Natural killer cell (primary cell): ENCODE results near the gene RAD51B. TPM values are rescaled to one million over a fixed set of nuclear protein-coding genes. Genes with fewer than 3 reads are reported as not detected.
A peak's percentile ranks its signal among the peaks of the same experiment; 100 is the strongest.

Source experiments
- ATAC-seq, 3 donors: fragments of 150-1000 bp in 2 of 3; fragments of 200-7000 bp in 1 of 3; cut with Tn5 transposase; 1 replicate in 1 of 3; 2 replicates in 2 of 3; pipeline ENCODE4 v1.10.0; 2021; ENCODE audit warnings: mild to moderate bottlenecking in 2 of 3, moderate library complexity in 2 of 3
- DNase-seq, 2 donors: peaks; one replicate each; pipeline versions ENCODE4 v3.0.0 to v3.0.0-alpha.2; 2013 to 2021; ENCODE audit warnings: mixed read lengths in 1 of 2
- H3K27ac ChIP-seq: one replicate; pipeline ENCODE4 v1.5.1; 2013; ENCODE audit warnings: mild to moderate bottlenecking, low read length
- H3K27me3 ChIP-seq: one replicate; pipeline ENCODE4 v1.6.1; 2013; ENCODE audit warnings: low read length; ENCODE audit not compliant: control insufficient read depth, insufficient read depth
- H3K36me3 ChIP-seq: one replicate; pipeline ENCODE4 v1.6.1; 2013; ENCODE audit warnings: low read length; ENCODE audit not compliant: control insufficient read depth, insufficient read depth
- H3K4me1 ChIP-seq: one replicate; pipeline ENCODE4 v1.6.1; 2013; ENCODE audit warnings: low read length; ENCODE audit not compliant: control insufficient read depth, insufficient read depth
- H3K4me3 ChIP-seq: one replicate; pipeline ENCODE4 v1.5.1; 2013; ENCODE audit warnings: low read length
- H3K9me3 ChIP-seq: one replicate; pipeline ENCODE4 v1.6.1; 2013; ENCODE audit warnings: low read length; ENCODE audit not compliant: control insufficient read depth, insufficient read depth
- H3K27ac Mint-ChIP-seq, 2 donors: one replicate each; pipeline ENCODE4 v1.8.0; 2022; ENCODE audit warnings: mild to moderate bottlenecking in 2 of 2, mixed read lengths in 2 of 2, moderate library complexity in 1 of 2
- H3K27me3 Mint-ChIP-seq, 2 donors: one replicate each; pipeline ENCODE4 v1.8.0; 2022; ENCODE audit warnings: low read depth in 2 of 2, mixed read lengths in 2 of 2
- H3K36me3 Mint-ChIP-seq: one replicate; pipeline ENCODE4 v1.8.0; 2022; ENCODE audit warnings: mixed read lengths
- H3K4me1 Mint-ChIP-seq, 2 donors: one replicate each; pipeline ENCODE4 v1.8.0; 2022; ENCODE audit warnings: mixed read lengths in 2 of 2
- H3K4me3 Mint-ChIP-seq: one replicate; pipeline ENCODE4 v1.8.0; 2022; ENCODE audit warnings: mild to moderate bottlenecking, moderate library complexity, mixed read lengths
- H3K9me3 Mint-ChIP-seq, 2 donors: one replicate each; pipeline ENCODE4 v1.8.0; 2022; ENCODE audit warnings: mixed read lengths in 2 of 2
- WGBS: methylation state at CpG from one replicate; pipeline ENCODE4 v1.1.7; 2013; ENCODE audit warnings: missing lambda C conversion rate; ENCODE audit not compliant: insufficient coverage; 5-methylcytosine and 5-hydroxymethylcytosine counted together
- intact Hi-C: fragments of 100-400 bp; cut with micrococcal nuclease; formaldehyde crosslinking; loops from one replicate; pipeline ENCODE4 v1.14.2; 2022
- total RNA-seq, 4 donors: library from RNA; stranded (reverse); fragments of 120-200 nt in 1 of 4; gene quantifications; one replicate each; pipeline versions ENCODE4 v1.2.3 to v1.2.4, GENCODE V29; 2013 to 2022
- TF ChIP-seq, protein P1 (sequence below): fragments of 200-600 bp; IDR thresholded peaks from one replicate; pipeline ENCODE4 v1.8.0; 2022; ENCODE audit warnings: antibody characterized with exemption

The RAD51B gene
- total RNA-seq, 3 donors from 2014 or later (not counting 1 experiment from before 2014, with no cell fraction given), result 28.1 to 37.6 (median 28.6) TPM

DNA sequence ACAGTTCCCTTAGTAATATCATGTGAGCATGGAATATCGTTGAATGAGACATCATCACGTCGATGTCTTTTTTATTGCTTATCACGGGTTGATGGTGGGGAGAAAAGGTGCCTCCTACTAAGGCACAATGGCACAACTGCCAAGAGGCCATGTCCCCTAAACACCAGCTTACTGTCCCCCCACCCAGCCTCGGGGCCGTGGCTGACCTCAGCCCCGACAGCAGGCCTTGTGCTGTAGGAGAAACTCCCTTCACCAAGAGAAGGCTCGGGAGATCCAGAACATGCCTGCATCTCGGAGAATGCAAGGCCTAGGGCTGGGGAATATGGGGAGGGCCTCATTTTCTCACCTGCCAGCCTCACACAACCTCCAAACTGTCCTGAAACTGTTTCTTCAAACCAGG, 950.5 kb downstream of the RAD51B start:
- no peak for ATAC-seq
- peaks cover 16 to 32% of the 10 kb centered on the region in 2 donors for H3K4me1 Mint-ChIP-seq
- TF ChIP-seq, protein P1, sequence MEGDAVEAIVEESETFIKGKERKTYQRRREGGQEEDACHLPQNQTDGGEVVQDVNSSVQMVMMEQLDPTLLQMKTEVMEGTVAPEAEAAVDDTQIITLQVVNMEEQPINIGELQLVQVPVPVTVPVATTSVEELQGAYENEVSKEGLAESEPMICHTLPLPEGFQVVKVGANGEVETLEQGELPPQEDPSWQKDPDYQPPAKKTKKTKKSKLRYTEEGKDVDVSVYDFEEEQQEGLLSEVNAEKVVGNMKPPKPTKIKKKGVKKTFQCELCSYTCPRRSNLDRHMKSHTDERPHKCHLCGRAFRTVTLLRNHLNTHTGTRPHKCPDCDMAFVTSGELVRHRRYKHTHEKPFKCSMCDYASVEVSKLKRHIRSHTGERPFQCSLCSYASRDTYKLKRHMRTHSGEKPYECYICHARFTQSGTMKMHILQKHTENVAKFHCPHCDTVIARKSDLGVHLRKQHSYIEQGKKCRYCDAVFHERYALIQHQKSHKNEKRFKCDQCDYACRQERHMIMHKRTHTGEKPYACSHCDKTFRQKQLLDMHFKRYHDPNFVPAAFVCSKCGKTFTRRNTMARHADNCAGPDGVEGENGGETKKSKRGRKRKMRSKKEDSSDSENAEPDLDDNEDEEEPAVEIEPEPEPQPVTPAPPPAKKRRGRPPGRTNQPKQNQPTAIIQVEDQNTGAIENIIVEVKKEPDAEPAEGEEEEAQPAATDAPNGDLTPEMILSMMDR, result no peak
- Histone ChIP-seq H3K4me1 (peaks cover 24% of the 10 kb centered on the region), H3K27me3 (no peaks in the 10 kb centered on the region), H3K36me3 (no peaks in the 10 kb centered on the region), H3K4me3 (no peak overlapping the region), H3K27ac (no peak overlapping the region), H3K9me3 (no peaks in the 10 kb centered on the region)
- H3K36me3 Mint-ChIP-seq, result no peaks in the 10 kb centered on the region
- DNase-seq, result no peak
- 89% methylated on average over 4 of the region's 9 CpGs for WGBS
- no peaks in the 10 kb centered on the region for H3K9me3 Mint-ChIP-seq
- no peaks in the 10 kb centered on the region for H3K27me3 Mint-ChIP-seq
- peak overlapping the region in 1 of 2 donors; percentile 31 for H3K27ac Mint-ChIP-seq
- intact Hi-C loops, result no loop called here
- no peak overlapping the region for H3K4me3 Mint-ChIP-seq

DNA sequence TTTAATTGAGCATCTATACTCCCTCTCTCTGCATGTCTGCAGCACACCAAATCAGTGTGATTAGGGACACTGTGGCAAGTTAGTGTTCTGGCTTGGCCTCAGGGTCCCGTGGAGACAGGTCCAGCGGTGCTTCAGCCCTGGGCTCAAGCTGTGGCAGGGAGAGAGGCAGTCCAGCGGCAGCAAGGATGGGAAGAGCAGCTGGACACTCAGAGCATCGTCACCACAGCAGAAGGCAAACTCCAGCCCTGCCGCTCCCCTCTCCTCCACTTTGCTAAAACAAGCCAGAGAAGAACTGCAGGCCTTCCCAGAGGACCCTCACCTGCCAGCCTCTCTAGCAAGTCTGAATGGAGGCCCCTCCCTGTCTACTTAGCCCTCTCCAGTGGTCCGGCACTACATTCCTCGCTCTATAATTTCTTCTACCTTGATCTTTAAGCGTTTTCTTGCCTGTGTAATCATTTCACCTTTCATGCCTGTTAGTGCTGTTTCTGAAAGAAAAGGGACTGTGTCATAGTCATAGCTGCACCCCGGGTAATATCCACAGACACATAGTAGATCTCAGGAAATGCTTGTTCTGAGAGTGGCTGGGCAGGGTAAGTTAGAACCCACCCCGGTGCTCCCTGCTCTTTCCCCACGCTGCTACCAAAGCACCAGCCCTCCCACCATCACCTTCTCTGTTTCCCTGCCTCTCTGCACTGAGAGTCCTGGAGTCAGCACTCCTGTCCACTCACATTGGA, 951.1 kb downstream of the RAD51B start:
- Mint-ChIP-seq H3K36me3 (no peaks in the 10 kb centered on the region), H3K4me3 (peak overlapping the region; percentile 61), H3K27ac (peak overlapping the region; percentile 31 to 76), H3K27me3 (no peaks in the 10 kb centered on the region), H3K9me3 (no peaks in the 10 kb centered on the region), H3K4me1 (peaks cover 20 to 36% of the 10 kb centered on the region in 2 donors)
- 90% methylated on average over 10 of the region's 11 CpGs for WGBS
- H3K27ac ChIP-seq, result no peak overlapping the region
- intact Hi-C loops, result no loop called here
- no peak for ATAC-seq
- no peaks in the 10 kb centered on the region for H3K9me3 ChIP-seq
- TF ChIP-seq, protein P1, result no peak
- H3K4me3 ChIP-seq, result no peak overlapping the region
- peaks cover 29% of the 10 kb centered on the region for H3K4me1 ChIP-seq
- DNase-seq, result no peak
- no peaks in the 10 kb centered on the region for H3K27me3 ChIP-seq
- no peaks in the 10 kb centered on the region for H3K36me3 ChIP-seq

- no peak overlapping the region for H3K4me3 ChIP-seq
- ATAC-seq (peak in 2 of 3 donors; percentile 54 to 68), DNase-seq (peak in 1 of 2 donors; percentile 57)
- H3K36me3 ChIP-seq, result no peaks in the 10 kb centered on the region
- Mint-ChIP-seq H3K27me3 (no peaks in the 10 kb centered on the region), H3K9me3 (no peaks in the 10 kb centered on the region), H3K27ac (peak overlapping the region; percentile 31 to 76), H3K36me3 (no peaks in the 10 kb centered on the region), H3K4me1 (peaks cover 23 to 41% of the 10 kb centered on the region in 2 donors), H3K4me3 (peak overlapping the region; percentile 61)
- H3K4me1 ChIP-seq, result peaks cover 33% of the 10 kb centered on the region
- WGBS, result 23% methylated on average over 10 of the region's 10 CpGs
- intact Hi-C loops, result no loop called here
- H3K9me3 ChIP-seq, result no peaks in the 10 kb centered on the region
- no peak overlapping the region for H3K27ac ChIP-seq
- TF ChIP-seq, protein P1, result no peak
- no peaks in the 10 kb centered on the region for H3K27me3 ChIP-seq
Observed at GRCh38 chr14:68771631-68772030, 952.1 kb downstream of the RAD51B start.
